NK-92 treated with Interleukin-12 subunit alpha and Interleukin-12 subunit beta, amount 100 ng/mL, for 24 hours (cell line): Measurements from ENCODE around the gene HACL1.

Experiments
- DNase-seq: peaks from one replicate; lab custom pipeline; 2025; lab: John Stamatoyannopoulos, UW

HACL1 gene

GRCh38 chr3:15523660-15524417 is 77.5 kb downstream of the HACL1 start:
- DNase-seq, result no peak

- no peak for DNase-seq
These were observed 79.4 kb downstream of the HACL1 start for GRCh38 chr3:15522016-15522415.

GRCh38 chr3:15521573-15521965 is 79.8 kb downstream of the HACL1 start, which contains the start of gene COLQ:
Gene COLQ, minus strand, starts transcription at chr3:15521706. Its CDS starts 81 bp downstream, at chr3:15521625.
- DNase-seq, result no peak

GRCh38 chr3:15520804-15521572 is 80.4 kb downstream of the HACL1 start:
- no peak for DNase-seq

GRCh38 chr3:15520185-15520584 is 81.2 kb downstream of the HACL1 start:
- peak; percentile 64 for DNase-seq

DNA sequence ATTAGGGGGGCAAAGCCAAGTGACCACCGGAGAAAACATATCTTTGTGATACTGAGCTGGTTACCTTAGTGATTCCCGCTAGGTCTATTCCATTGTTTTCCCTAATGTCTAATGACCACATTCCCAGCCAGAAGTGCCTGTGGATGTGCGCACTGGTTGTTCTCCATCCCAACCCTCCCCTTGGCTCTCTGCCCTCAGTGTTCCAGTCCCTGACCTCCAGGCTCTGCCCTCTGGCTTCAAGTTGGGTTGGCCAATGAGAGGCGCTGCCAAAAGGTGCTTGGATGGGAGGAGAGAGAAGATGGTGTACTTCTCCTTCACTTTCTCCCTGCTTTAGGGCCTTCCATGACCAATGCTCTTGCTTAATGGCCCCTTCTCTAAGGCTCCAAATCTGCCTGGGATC is 82.3 kb downstream of the HACL1 start:
- DNase-seq, result no peak

GRCh38 chr3:15514663-15515340 is 86.6 kb downstream of the HACL1 start:
- no peak for DNase-seq

DNA sequence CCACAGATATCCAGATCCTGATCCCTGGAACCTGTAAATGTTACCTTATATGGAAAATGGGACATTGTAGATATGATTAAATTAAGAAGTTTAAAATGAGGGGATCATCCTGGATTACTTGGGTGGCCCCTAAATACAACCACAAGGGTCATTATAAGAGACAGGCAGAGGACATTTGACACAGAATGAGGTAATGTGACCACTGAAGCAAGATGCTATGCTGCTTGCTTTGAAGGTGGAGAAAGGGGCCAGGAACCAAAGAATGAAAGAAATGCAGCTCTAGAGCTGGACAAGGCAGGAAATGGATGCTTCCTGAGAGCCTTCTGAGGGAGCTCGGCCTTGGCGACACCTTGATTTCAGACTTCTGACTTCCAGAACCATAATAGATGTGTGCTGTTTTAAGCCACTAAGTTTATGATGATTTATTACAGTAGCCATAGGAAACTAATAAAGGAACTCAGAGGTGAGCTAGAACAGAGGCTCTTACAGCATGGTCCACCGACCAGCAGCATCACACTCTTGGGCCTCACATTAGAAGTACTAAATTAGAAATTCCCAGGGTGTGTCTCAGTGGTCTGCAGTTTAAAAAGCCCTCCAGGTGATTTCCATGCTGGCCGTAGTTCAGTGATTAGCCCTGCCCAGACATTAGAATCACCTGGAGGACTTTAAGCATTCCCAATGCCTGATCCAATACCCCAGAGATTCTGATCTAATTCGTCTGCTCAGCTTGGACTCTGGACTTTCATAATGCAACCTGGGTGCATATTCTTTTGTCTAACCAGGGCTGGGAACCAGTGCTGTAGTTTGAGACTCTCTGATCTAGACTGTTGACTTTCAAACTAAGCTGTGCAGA is 87.3 kb downstream of the HACL1 start:
- DNase-seq, result no peak

DNA sequence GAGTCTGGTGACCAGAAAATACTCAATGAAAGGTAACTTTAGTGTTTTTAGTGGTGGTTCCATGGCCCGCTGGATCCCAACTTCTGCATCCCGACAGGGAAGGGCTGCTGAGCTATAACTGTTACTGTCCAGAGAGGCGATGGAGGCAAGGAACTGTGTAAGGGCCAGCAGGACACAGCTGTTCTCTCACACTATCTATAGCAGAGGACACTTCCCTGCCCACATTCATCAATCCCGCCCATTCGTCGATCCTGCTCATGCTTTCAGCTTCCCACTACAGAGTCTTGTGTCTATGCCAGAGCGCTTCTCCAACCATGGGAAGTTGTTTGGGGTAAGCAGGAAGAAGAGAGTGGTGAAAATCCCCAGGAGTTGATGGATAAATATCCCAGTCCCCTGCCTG is 88.3 kb downstream of the HACL1 start:
- DNase-seq, result no peak

- DNase-seq, result no peak
These were observed 89.2 kb downstream of the HACL1 start for GRCh38 chr3:15512166-15512565.

- DNase-seq, result no peak
These were observed 90.2 kb downstream of the HACL1 start for GRCh38 chr3:15511156-15511555.
